Measurements from ENCODE around the gene ATRNL1. TPM values are rescaled to one million over a fixed set of nuclear protein-coding genes. Genes with fewer than 3 reads are reported as not detected.
"Not testable (repeated sequence)": the region's sequence is repeated elsewhere in the genome, so short reads cannot be mapped to it uniquely, and the experiment has no call there.

The ATRNL1 gene
- total RNA-seq, 1 donor from 2014 or later, result 15.5 TPM

- DNase-seq (ENCODE audit: extremely low spot score in 2 of 2), result no peak
- Histone ChIP-seq H3K4me1 (peaks cover 8% of the 10 kb centered on the region), H3K27ac (no peak overlapping the region), H3K9me3 (no peaks in the 10 kb centered on the region), H3K27me3 (no peaks in the 10 kb centered on the region), H3K36me3 (no peaks in the 10 kb centered on the region), H3K4me3 (peak overlapping the region; percentile 56 to 61)
- intact Hi-C loops (cut with DNase I), result no loop called here
- TF ChIP-seq CTCF (IDR thresholded peaks at IDR 0.05) (no peak), POLR2A (IDR thresholded peaks at IDR 0.05) (no peak), POLR2AphosphoS5 (IDR thresholded peaks at IDR 0.05; ENCODE audit: insufficient read depth in 1 of 2, low read depth in 1 of 2) (no peak)
These were observed 1.4 kb downstream of the ATRNL1 start for GRCh38 chr10:115094416-115095140.

GRCh38 chr10:115095758-115096157 is 2.6 kb downstream of the ATRNL1 start:
- Histone ChIP-seq H3K4me3 (no peak overlapping the region), H3K27me3 (no peaks in the 10 kb centered on the region), H3K27ac (no peak overlapping the region), H3K36me3 (no peaks in the 10 kb centered on the region), H3K9me3 (no peaks in the 10 kb centered on the region), H3K4me1 (peaks cover 8% of the 10 kb centered on the region)
- DNase-seq (ENCODE audit: extremely low spot score in 2 of 2), result no peak
- intact Hi-C loops (cut with DNase I), result no loop called here
- TF ChIP-seq CTCF (IDR thresholded peaks at IDR 0.05) (no peak), POLR2AphosphoS5 (IDR thresholded peaks at IDR 0.05; ENCODE audit: insufficient read depth in 1 of 2, low read depth in 1 of 2) (no peak), POLR2A (IDR thresholded peaks at IDR 0.05) (no peak)

- TF ChIP-seq POLR2AphosphoS5 (IDR thresholded peaks at IDR 0.05; ENCODE audit: insufficient read depth in 1 of 2, low read depth in 1 of 2) (no peak), CTCF (IDR thresholded peaks at IDR 0.05) (no peak), POLR2A (IDR thresholded peaks at IDR 0.05) (no peak)
- Histone ChIP-seq H3K27ac (no peak overlapping the region), H3K4me3 (no peak overlapping the region), H3K27me3 (no peaks in the 10 kb centered on the region), H3K9me3 (no peaks in the 10 kb centered on the region), H3K4me1 (no peaks in the 10 kb centered on the region), H3K36me3 (no peaks in the 10 kb centered on the region)
- no peak for DNase-seq (ENCODE audit: extremely low spot score in 2 of 2)
- intact Hi-C loops (cut with DNase I), result no loop called here
These were observed 10.5 kb downstream of the ATRNL1 start for GRCh38 chr10:115103700-115104099.

GRCh38 chr10:115105411-115105810 is 12.2 kb downstream of the ATRNL1 start:
- H3K27me3 ChIP-seq; DNase-seq (ENCODE audit: extremely low spot score in 2 of 2); intact Hi-C loops (cut with DNase I); H3K9me3 ChIP-seq; H3K4me3 ChIP-seq; H3K4me1 ChIP-seq; H3K36me3 ChIP-seq; H3K27ac ChIP-seq: not testable (repeated sequence)

- TF ChIP-seq POLR2AphosphoS5 (IDR thresholded peaks at IDR 0.05; ENCODE audit: insufficient read depth in 1 of 2, low read depth in 1 of 2) (no peak), POLR2A (IDR thresholded peaks at IDR 0.05) (no peak), CTCF (IDR thresholded peaks at IDR 0.05) (no peak)
- H3K27me3 ChIP-seq, result no peaks in the 10 kb centered on the region
- H3K9me3 ChIP-seq, result no peaks in the 10 kb centered on the region
- no peak overlapping the region for H3K27ac ChIP-seq
- intact Hi-C loops (cut with DNase I), result no loop called here
- no peaks in the 10 kb centered on the region for H3K36me3 ChIP-seq
- no peak for DNase-seq (ENCODE audit: extremely low spot score in 2 of 2)
- H3K4me1 ChIP-seq, result no peaks in the 10 kb centered on the region
- no peak overlapping the region for H3K4me3 ChIP-seq
These were observed 14.7 kb downstream of the ATRNL1 start for GRCh38 chr10:115107830-115108229.
